Transverse colon (tissue), 4 donors: ENCODE results near the gene OLFML1. TPM values are rescaled to one million over a fixed set of nuclear protein-coding genes. Genes with fewer than 3 reads are reported as not detected.

Experiments used
- DNase-seq: peaks from one replicate; pipeline ENCODE4 v3.0.0-alpha.2; 2019
- H3K27ac ChIP-seq, 4 donors: fragments of 200-600 bp; sonication (generic); 2 replicates each; pipeline ENCODE4 v1.5.1; 2016 to 2018; ENCODE audit warnings: inconsistent platforms in 4 of 4
- H3K27me3 ChIP-seq: fragments of 200-600 bp; sonication (generic); 2 replicates; pipeline ENCODE4 v1.5.1; 2017; ENCODE audit warnings: inconsistent platforms
- H3K36me3 ChIP-seq, 4 donors: fragments of 200-600 bp; sonication (generic); 2 replicates each; pipeline ENCODE4 v1.5.1; 2017 to 2019; ENCODE audit warnings: inconsistent platforms in 4 of 4
- H3K4me1 ChIP-seq, 4 donors: fragments of 200-600 bp; sonication (generic); 2 replicates each; pipeline ENCODE4 v1.5.1; 2017 to 2020; ENCODE audit warnings: inconsistent platforms in 4 of 4
- H3K4me3 ChIP-seq, 4 donors: fragments of 200-600 bp; sonication (generic); 1 replicate in 1 of 4; 2 replicates in 3 of 4; pipeline versions ENCODE4 v1.5.1 to v1.6.1; 2017 to 2019; ENCODE audit warnings: inconsistent platforms in 4 of 4
- H3K9me3 ChIP-seq, 2 donors: fragments of 200-600 bp; sonication (generic); 2 replicates each; pipeline ENCODE4 v1.5.1; 2017 to 2019; ENCODE audit warnings: inconsistent platforms in 2 of 2
- CTCF ChIP-seq, 5 experiments: fragments of 200-600 bp in 3 of 5; fragments of 450-650 bp in 2 of 5; sonication (generic) in 3 of 5; IDR thresholded peaks; 1 replicate in 2 of 5; 2 replicates in 3 of 5; pipeline ENCODE4 v1.5.1; 2016 to 2017; ENCODE audit warnings: antibody characterized with exemption in 5 of 5, inconsistent platforms in 3 of 5, mild to moderate bottlenecking in 2 of 5, moderate library complexity in 1 of 5
- EP300 ChIP-seq: sonication (generic); formaldehyde crosslinking; IDR thresholded peaks from one replicate; pipeline ENCODE4 v1.6.1; 2017; ENCODE audit warnings: antibody characterized with exemption, low read depth
- POLR2A ChIP-seq: fragments of 450-650 bp; IDR thresholded peaks from one replicate; pipeline ENCODE4 v1.6.1; 2016; ENCODE audit warnings: antibody characterized with exemption, mild to moderate bottlenecking, moderate library complexity
- POLR2AphosphoS5 ChIP-seq, 3 donors: sonication (generic); formaldehyde crosslinking; IDR thresholded peaks; one replicate each; pipeline ENCODE4 v1.6.1; 2016; ENCODE audit warnings: antibody characterized with exemption in 3 of 3
- WGBS, 2 donors: methylation state at CpG; one replicate each; pipeline ENCODE4 v1.1.5; 2018; ENCODE audit warnings: low coverage in 1 of 2; 5-methylcytosine and 5-hydroxymethylcytosine counted together
- in situ Hi-C, 4 donors: fragments of 200-750 bp; cut with MboI; loops; one replicate each; pipeline versions ENCODE4 v1.15.0 to v1.15.1; 2017; ENCODE audit warnings: low sequenced_read_pairs in 3 of 4, low pct_ligation_motif_present in 1 of 4, low pct_unique_long_range_greater_than_20kb in 1 of 4
- intact Hi-C: fragments of 100-400 bp; cut with DNase I; formaldehyde crosslinking; loops from one replicate; pipeline ENCODE4 v1.15.1; 2023; ENCODE audit warnings: low total_unique reads
- total RNA-seq, 4 donors: library from RNA; depleted of rRNA; stranded (reverse); fragments of >200 nt; gene quantifications; one replicate each; pipeline ENCODE4 v1.1.0, GENCODE V29; 2016

OLFML1 gene
- total RNA-seq, 4 donors from 2014 or later, result 0.20 to 4.8 (median 2.6) TPM; not detected in 1

- H3K27me3 ChIP-seq, result no peaks in the 10 kb centered on the region
- intact Hi-C loops, result no loop called here
- H3K9me3 ChIP-seq, result no peaks in the 10 kb centered on the region
- no peaks in the 10 kb centered on the region for H3K4me1 ChIP-seq
- no peak for DNase-seq
- no peak overlapping the region for H3K27ac ChIP-seq
- 39 to 77% methylated on average over 2 of the region's 2 CpGs for WGBS, 2 donors
- H3K4me3 ChIP-seq, result no peak overlapping the region
- TF ChIP-seq EP300, result no peak
- no peak for TF ChIP-seq POLR2AphosphoS5 (IDR thresholded peaks at IDR 0.05)
- TF ChIP-seq POLR2A, result no peak
- TF ChIP-seq CTCF (IDR thresholded peaks at IDR 0.05), result no peak
- in situ Hi-C loops, result no loop called here
- no peaks in the 10 kb centered on the region for H3K36me3 ChIP-seq
Measured at GRCh38 chr11:7480113-7480512, 5.2 kb upstream of the OLFML1 start.

- Histone ChIP-seq H3K27me3 (no peaks in the 10 kb centered on the region), H3K27ac (no peak overlapping the region), H3K4me3 (no peak overlapping the region), H3K36me3 (no peaks in the 10 kb centered on the region), H3K9me3 (no peaks in the 10 kb centered on the region), H3K4me1 (no peaks in the 10 kb centered on the region)
- in situ Hi-C loops (no loop called here), intact Hi-C loops (no loop called here)
- 66 to 73% methylated on average over 2 to 3 of the region's 3 CpGs for WGBS, 2 donors
- no peak for DNase-seq
- no peak for TF ChIP-seq CTCF (IDR thresholded peaks at IDR 0.05)
Measured at GRCh38 chr11:7484131-7484530, 1.2 kb upstream of the OLFML1 start.

DNA sequence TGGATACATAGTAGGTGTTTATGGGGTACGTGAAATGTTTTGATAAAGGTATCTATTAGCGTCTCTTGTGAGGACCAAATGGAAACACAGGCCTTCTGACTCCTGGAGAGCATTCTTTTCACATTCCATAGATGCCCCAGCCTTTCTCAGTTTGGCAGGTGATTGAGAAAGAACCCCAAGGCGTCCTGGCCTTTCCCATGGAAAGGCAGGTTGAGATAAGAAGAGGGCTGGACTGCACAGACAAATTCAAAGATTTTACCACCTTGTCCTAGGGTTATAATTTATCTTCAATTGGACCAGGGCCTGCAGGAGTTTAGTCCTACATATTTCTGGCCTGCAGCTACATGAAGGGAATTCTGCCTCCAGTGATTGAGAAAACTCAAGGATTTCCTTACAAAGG, 661 bp upstream of the OLFML1 start:
- in situ Hi-C loops (no loop called here), intact Hi-C loops (no loop called here)
- 84 to 87% methylated on average over 3 of the region's 3 CpGs for WGBS, 2 donors
- Histone ChIP-seq H3K4me1 (no peaks in the 10 kb centered on the region), H3K4me3 (no peak overlapping the region), H3K36me3 (no peaks in the 10 kb centered on the region), H3K9me3 (no peaks in the 10 kb centered on the region), H3K27ac (peak overlapping the region; percentile 29 to 70 (median 58)), H3K27me3 (no peaks in the 10 kb centered on the region)
- TF ChIP-seq POLR2A, result no peak
- TF ChIP-seq EP300, result no peak
- TF ChIP-seq CTCF (IDR thresholded peaks at IDR 0.05), result no peak
- TF ChIP-seq POLR2AphosphoS5 (IDR thresholded peaks at IDR 0.05), result no peak
- DNase-seq, result no peak

GRCh38 chr11:7486098-7486780, 933 bp downstream of the OLFML1 start:
- intact Hi-C loops, result no loop called here
- TF ChIP-seq POLR2AphosphoS5 (IDR thresholded peaks at IDR 0.05) (no peak), EP300 (no peak)
- peak overlapping the region in 3 of 4 donors; percentile 2 to 32 (median 16) for H3K4me3 ChIP-seq

DNA sequence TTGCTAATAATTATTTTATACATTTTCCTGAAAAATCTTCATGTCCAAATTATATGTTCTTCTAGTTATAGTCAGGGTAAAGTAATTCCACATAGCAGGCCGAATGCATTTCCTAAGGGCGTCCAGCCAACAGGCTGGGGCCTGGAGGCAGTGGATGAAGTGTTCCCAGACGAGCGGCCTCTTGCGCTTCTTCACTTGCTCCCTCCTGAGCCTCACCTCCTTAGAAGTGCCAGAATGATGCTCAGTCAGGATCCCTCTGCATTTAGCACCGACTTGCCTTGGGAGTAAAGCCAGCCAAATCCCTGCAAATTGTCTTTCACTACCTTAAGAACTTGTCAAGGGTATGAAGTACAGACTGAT, 1.5 kb downstream of the OLFML1 start:
- 54 to 65% methylated on average over 5 to 6 of the region's 6 CpGs for WGBS, 2 donors
- Histone ChIP-seq H3K4me3 (no peak overlapping the region), H3K4me1 (no peaks in the 10 kb centered on the region), H3K9me3 (no peaks in the 10 kb centered on the region), H3K27ac (no peak overlapping the region), H3K36me3 (no peaks in the 10 kb centered on the region), H3K27me3 (no peaks in the 10 kb centered on the region)
- DNase-seq, result no peak
- intact Hi-C loops (no loop called here), in situ Hi-C loops (no loop called here)
- TF ChIP-seq POLR2A, result no peak
- no peak for TF ChIP-seq CTCF (IDR thresholded peaks at IDR 0.05)
- no peak for TF ChIP-seq EP300
- no peak for TF ChIP-seq POLR2AphosphoS5 (IDR thresholded peaks at IDR 0.05)

More at GRCh38 chr11:7486098-7486780, 933 bp downstream of the OLFML1 start:
- Histone ChIP-seq H3K27me3 (no peaks in the 10 kb centered on the region), H3K27ac (peak overlapping the region in 3 of 4 donors; percentile 29 to 70 (median 65)), H3K9me3 (no peaks in the 10 kb centered on the region), H3K4me1 (no peaks in the 10 kb centered on the region), H3K36me3 (no peaks in the 10 kb centered on the region)
- WGBS, 2 donors, result 75 to 81% methylated on average over 2 of the region's 2 CpGs
- DNase-seq, result no peak
- in situ Hi-C loops, result no loop called here
